Fibroblast of lung (primary cell): Measurements from ENCODE around the gene KSR2. TPM values are rescaled to one million over a fixed set of nuclear protein-coding genes. Genes with fewer than 3 reads are reported as not detected.

Experiments used
- DNase-seq, 2 donors: peaks; one replicate each; pipeline versions ENCODE4 v3.0.0 to v3.0.0-alpha.2; 2010; ENCODE audit warnings: low read depth in 2 of 2
- H2AFZ ChIP-seq: 2 replicates; pipeline ENCODE4 v1.5.1; 2012; ENCODE audit warnings: low read length, control low read depth, inconsistent platforms
- H3K27ac ChIP-seq: 2 replicates; pipeline ENCODE4 v1.5.1; 2011; ENCODE audit warnings: low read length, control low read depth; ENCODE audit not compliant: insufficient read depth
- H3K27me3 ChIP-seq: 2 replicates; pipeline ENCODE4 v1.5.1; 2011; ENCODE audit warnings: mild to moderate bottlenecking, low read length; ENCODE audit not compliant: control insufficient read depth, insufficient read depth
- H3K36me3 ChIP-seq: 2 replicates; pipeline ENCODE4 v1.5.1; 2011; ENCODE audit warnings: low read length; ENCODE audit not compliant: control insufficient read depth, insufficient read depth
- H3K4me1 ChIP-seq: 2 replicates; pipeline ENCODE4 v1.5.1; 2011; ENCODE audit warnings: low read length; ENCODE audit not compliant: control insufficient read depth, insufficient read depth; ENCODE audit errors: extremely low read depth
- H3K4me2 ChIP-seq: 2 replicates; pipeline ENCODE4 v1.5.1; 2011; ENCODE audit warnings: low read length, control low read depth; ENCODE audit not compliant: insufficient read depth; ENCODE audit errors: extremely low read depth
- H3K4me3 ChIP-seq, 4 experiments: fragments of 200-600 bp in 1 of 4; sonication (generic) in 1 of 4; replicated peaks in 1 of 4; 2 replicates each; pipeline ENCODE4 v1.5.1; 2011 to 2016; ENCODE audit warnings: low read length in 4 of 4, low read depth in 3 of 4, mild to moderate bottlenecking in 3 of 4, control low read depth in 2 of 4, inconsistent platforms in 1 of 4, mixed read lengths in 1 of 4; ENCODE audit not compliant: insufficient read depth in 1 of 4; ENCODE audit errors: control extremely low read depth in 1 of 4
- H3K79me2 ChIP-seq: 2 replicates; pipeline ENCODE4 v1.5.1; 2012; ENCODE audit warnings: mild to moderate bottlenecking, low read length, inconsistent platforms; ENCODE audit not compliant: control insufficient read depth, insufficient read depth
- H3K9ac ChIP-seq: 2 replicates; pipeline ENCODE4 v1.5.1; 2011; ENCODE audit warnings: mild to moderate bottlenecking, low read length, control low read depth; ENCODE audit not compliant: insufficient read depth
- H3K9me3 ChIP-seq: 2 replicates; pipeline ENCODE4 v1.5.1; 2012; ENCODE audit warnings: low read depth, low read length; ENCODE audit not compliant: control insufficient read depth, insufficient read depth
- H4K20me1 ChIP-seq: 2 replicates; pipeline ENCODE4 v1.5.1; 2011; ENCODE audit warnings: low read length; ENCODE audit not compliant: control insufficient read depth, insufficient read depth; ENCODE audit errors: extremely low read depth
- EZH2 ChIP-seq: IDR thresholded peaks from 2 replicates; pipeline ENCODE4 v1.5.1; 2012; ENCODE audit warnings: low read length, control low read depth, mild to moderate bottlenecking; ENCODE audit errors: missing control alignments
- polyA plus RNA-seq, 2 donors: library from polyadenylated mRNA; depleted of rRNA in 1 of 2; stranded (reverse) in 1 of 2; unstranded in 1 of 2; fragments of >200 nt; gene quantifications; 2 replicates each; pipeline ENCODE4 v1.2.1, GENCODE V29; 2011 to 2012; ENCODE audit warnings: missing spikeins in 1 of 2
- total RNA-seq: library from RNA; depleted of rRNA; stranded (reverse); fragments of >200 nt; gene quantifications from 2 replicates; pipeline ENCODE4 v1.2.1, GENCODE V29; 2014
- TF ChIP-seq, protein P1 (sequence below), 2 donors: IDR thresholded peaks in 1 of 2; conservative IDR thresholded peaks in 1 of 2; 1 replicate in 1 of 2; 2 replicates in 1 of 2; pipeline ENCODE4 v1.5.1; 2011 to 2012; ENCODE audit warnings: low read length in 2 of 2, control low read depth in 1 of 2, inconsistent platforms in 1 of 2, low read depth in 1 of 2, mild to moderate bottlenecking in 1 of 2

The KSR2 gene
- total and polyA plus RNA-seq, 2 donors (not counting 1 experiment from before 2014, with no cell fraction given) = not detected

DNA sequence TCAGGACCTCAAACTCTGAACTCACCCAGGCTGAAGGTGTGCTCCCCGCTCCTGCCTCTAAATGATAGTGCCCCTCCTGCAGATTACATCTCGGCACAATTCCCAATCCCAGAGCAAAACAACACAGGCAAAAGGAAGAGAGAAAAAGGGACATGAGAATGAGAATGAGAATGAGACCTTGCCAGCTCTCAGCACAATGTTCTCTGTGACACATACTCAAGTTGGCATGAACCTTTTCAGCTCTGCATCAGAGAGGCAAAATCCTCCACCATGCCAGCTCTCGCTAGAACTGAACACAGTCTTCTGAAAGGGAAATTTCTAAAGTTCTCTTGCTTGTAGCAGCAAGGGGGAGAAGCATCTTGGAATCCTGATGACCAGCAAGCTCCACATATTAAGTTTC, 84.6 kb downstream of the KSR2 start:
- H3K27me3 ChIP-seq = no peaks in the 10 kb centered on the region
- H3K9ac ChIP-seq = no peak overlapping the region
- H3K36me3 ChIP-seq = no peaks in the 10 kb centered on the region
- no peaks in the 10 kb centered on the region for H3K4me1 ChIP-seq
- H3K79me2 ChIP-seq = no peaks in the 10 kb centered on the region
- H2AFZ ChIP-seq = no peak overlapping the region
- TF ChIP-seq, protein P1, sequence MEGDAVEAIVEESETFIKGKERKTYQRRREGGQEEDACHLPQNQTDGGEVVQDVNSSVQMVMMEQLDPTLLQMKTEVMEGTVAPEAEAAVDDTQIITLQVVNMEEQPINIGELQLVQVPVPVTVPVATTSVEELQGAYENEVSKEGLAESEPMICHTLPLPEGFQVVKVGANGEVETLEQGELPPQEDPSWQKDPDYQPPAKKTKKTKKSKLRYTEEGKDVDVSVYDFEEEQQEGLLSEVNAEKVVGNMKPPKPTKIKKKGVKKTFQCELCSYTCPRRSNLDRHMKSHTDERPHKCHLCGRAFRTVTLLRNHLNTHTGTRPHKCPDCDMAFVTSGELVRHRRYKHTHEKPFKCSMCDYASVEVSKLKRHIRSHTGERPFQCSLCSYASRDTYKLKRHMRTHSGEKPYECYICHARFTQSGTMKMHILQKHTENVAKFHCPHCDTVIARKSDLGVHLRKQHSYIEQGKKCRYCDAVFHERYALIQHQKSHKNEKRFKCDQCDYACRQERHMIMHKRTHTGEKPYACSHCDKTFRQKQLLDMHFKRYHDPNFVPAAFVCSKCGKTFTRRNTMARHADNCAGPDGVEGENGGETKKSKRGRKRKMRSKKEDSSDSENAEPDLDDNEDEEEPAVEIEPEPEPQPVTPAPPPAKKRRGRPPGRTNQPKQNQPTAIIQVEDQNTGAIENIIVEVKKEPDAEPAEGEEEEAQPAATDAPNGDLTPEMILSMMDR (conservative IDR thresholded peaks at IDR 0.05 in 1 of 2, IDR thresholded peaks at IDR 0.05 in 1 of 2; ENCODE audit: low read depth in 1 of 2, low read length in 2 of 2) = no peak
- no peak for TF ChIP-seq EZH2
- H4K20me1 ChIP-seq = no peaks in the 10 kb centered on the region
- no peak overlapping the region for H3K4me2 ChIP-seq
- no peak overlapping the region for H3K27ac ChIP-seq
- no peak overlapping the region for H3K4me3 ChIP-seq
- no peak for DNase-seq
- no peaks in the 10 kb centered on the region for H3K9me3 ChIP-seq

DNA sequence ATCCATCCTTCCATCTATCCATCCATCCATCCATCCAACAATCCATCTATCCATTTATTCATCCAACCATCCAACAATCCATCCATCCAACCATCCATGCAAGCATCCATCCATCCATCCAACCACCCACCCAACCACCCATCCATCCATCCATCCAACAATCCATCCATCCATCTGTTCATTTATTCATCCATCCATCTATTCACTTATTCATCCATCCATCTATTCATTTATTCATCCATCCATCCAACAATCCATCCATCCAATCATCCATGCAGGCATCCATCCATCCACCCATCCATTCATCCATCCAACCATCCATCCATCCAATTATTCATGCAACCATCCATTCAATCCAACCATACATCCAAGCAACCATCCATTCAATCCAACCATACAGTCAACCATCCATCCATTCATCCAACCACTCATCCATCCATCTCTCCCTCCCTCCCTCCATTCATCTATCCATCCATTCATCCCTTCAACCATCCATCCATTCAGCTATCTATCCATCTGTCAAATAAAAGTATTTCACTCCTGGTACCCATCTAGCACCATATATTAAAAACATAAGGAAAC, 86.1 kb downstream of the KSR2 start:
- TF ChIP-seq EZH2 = no peak
- TF ChIP-seq, protein P1 (conservative IDR thresholded peaks at IDR 0.05 in 1 of 2, IDR thresholded peaks at IDR 0.05 in 1 of 2; ENCODE audit: low read depth in 1 of 2, low read length in 2 of 2) = no peak
- Histone ChIP-seq H3K4me2 (no peak overlapping the region), H3K36me3 (no peaks in the 10 kb centered on the region), H4K20me1 (no peaks in the 10 kb centered on the region), H3K4me3 (no peak overlapping the region), H3K27me3 (no peaks in the 10 kb centered on the region), H3K9me3 (no peaks in the 10 kb centered on the region), H3K79me2 (no peaks in the 10 kb centered on the region), H3K27ac (no peak overlapping the region), H2AFZ (no peak overlapping the region), H3K4me1 (no peaks in the 10 kb centered on the region), H3K9ac (no peak overlapping the region)
- DNase-seq = no peak

DNA sequence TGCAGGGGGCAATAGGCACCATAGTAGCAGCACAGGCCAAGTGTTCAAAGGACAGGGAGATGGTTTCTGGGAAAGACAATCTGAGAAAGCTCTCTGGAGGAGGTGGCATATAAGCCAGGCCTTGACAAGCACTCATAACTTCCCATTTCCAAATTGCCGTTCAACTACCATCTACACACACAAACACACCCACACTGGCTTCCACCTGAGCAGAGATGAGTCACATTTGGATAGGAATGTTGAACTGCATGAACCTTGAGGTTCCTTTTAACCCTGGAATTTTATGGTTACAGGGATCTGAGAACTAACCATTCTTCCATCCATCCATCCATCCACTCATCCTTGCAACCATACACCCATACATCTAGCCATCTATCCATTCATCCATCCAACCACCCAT, 86.6 kb downstream of the KSR2 start:
- no peaks in the 10 kb centered on the region for H3K9me3 ChIP-seq
- no peaks in the 10 kb centered on the region for H4K20me1 ChIP-seq
- H3K27me3 ChIP-seq = no peaks in the 10 kb centered on the region
- no peak overlapping the region for H2AFZ ChIP-seq
- H3K36me3 ChIP-seq = no peaks in the 10 kb centered on the region
- no peak overlapping the region for H3K9ac ChIP-seq
- no peak for DNase-seq
- no peak overlapping the region for H3K27ac ChIP-seq
- H3K4me3 ChIP-seq = no peak overlapping the region
- TF ChIP-seq, protein P1 (conservative IDR thresholded peaks at IDR 0.05 in 1 of 2, IDR thresholded peaks at IDR 0.05 in 1 of 2; ENCODE audit: low read depth in 1 of 2, low read length in 2 of 2) = no peak
- TF ChIP-seq EZH2 = no peak
- no peaks in the 10 kb centered on the region for H3K4me1 ChIP-seq
- H3K4me2 ChIP-seq = no peak overlapping the region
- no peaks in the 10 kb centered on the region for H3K79me2 ChIP-seq
